Spleen (tissue), 7 donors: Measurements from ENCODE around the gene PPP1R3D.

ENCODE experiments used
- CTCF ChIP-seq, 11 experiments: fragments of 200-600 bp in 7 of 11; fragments of 450-650 bp in 4 of 11; sonication (generic) in 4 of 11; IDR thresholded peaks in 8 of 11; conservative IDR thresholded peaks in 3 of 11; 1 replicate in 7 of 11; 2 replicates in 4 of 11; pipeline versions ENCODE4 v1.4.0 to v1.8.0; 2016 to 2021; ENCODE audit warnings: antibody characterized with exemption in 11 of 11, inconsistent platforms in 4 of 11, mild to moderate bottlenecking in 1 of 11
- POLR2A ChIP-seq, 3 donors: fragments of 450-650 bp; IDR thresholded peaks; one replicate each; pipeline ENCODE4 v1.5.1; 2017; ENCODE audit warnings: antibody characterized with exemption in 3 of 3, mild to moderate bottlenecking in 1 of 3
- POLR2AphosphoS5 ChIP-seq, 3 donors: sonication (generic); formaldehyde crosslinking; IDR thresholded peaks; one replicate each; pipeline ENCODE4 v1.5.1; 2017; ENCODE audit warnings: antibody characterized with exemption in 3 of 3
- donor health status: DM: no; HTN: no; CAD: no; lungs with moderate emphysema.
- donor health status: DM: no; HTN: no; CAD: no.
- donor health status: DM: no; HTN: no; CAD: no.

- TF ChIP-seq CTCF (IDR thresholded peaks at IDR 0.05 in 8 of 11, conservative IDR thresholded peaks at IDR 0.05 in 3 of 11) = no peak
- no peak for TF ChIP-seq POLR2AphosphoS5 (IDR thresholded peaks at IDR 0.05)
- TF ChIP-seq POLR2A (IDR thresholded peaks at IDR 0.05) = no peak
Observed at GRCh38 chr20:59988141-59988540, 48.0 kb upstream of the PPP1R3D start.
